ENCODE measurements around the gene AHCYL1.
A peak's percentile ranks its signal among the peaks of the same experiment; 100 is the strongest.
"Not testable (repeated sequence)": the region's sequence is repeated elsewhere in the genome, so short reads cannot be mapped to it uniquely, and the experiment has no call there.

The AHCYL1 gene

DNA sequence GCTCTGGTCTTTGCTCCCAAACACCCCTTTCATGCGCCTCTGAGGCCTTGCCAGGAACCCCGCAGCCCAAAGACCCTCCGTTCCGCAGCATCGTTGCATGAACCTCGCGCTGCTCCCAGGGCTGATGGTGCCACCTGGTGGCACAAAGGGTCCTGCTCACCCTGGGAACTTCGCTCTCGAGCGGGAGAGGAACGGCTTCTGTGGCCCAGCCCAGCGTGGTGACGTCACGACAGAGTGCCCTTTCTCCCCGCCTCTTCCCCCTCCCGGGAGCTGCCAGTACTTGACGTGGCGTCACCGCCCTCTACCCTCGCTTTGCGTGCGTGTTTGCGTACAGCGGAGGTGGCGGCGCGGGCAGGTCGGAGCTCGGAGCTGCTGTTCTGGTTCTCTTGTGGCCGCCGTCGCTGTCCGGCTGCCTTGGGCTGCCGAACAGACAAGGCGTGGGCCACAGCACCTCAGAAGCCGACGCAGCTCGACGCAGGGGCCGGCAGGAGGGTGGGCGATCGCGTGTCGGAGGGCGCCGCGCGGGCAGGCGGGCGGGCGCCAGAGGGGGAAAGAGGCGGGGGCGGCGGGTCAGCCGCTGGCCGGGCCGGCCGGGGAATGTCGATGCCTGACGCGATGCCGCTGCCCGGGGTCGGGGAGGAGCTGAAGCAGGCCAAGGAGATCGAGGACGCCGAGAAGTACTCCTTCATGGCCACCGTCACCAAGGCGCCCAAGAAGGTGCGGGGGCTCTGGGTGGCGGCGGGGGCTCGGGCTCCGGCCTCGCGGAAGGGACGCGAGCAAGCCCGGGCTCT is at the start of gene AHCYL1:
Gene AHCYL1, plus strand, starts transcription at position 310 of the 791 bp plus-strand sequence. Its CDS starts 288 bp downstream, at position 598.
- DNase-seq, result peak; percentile 99

DNA sequence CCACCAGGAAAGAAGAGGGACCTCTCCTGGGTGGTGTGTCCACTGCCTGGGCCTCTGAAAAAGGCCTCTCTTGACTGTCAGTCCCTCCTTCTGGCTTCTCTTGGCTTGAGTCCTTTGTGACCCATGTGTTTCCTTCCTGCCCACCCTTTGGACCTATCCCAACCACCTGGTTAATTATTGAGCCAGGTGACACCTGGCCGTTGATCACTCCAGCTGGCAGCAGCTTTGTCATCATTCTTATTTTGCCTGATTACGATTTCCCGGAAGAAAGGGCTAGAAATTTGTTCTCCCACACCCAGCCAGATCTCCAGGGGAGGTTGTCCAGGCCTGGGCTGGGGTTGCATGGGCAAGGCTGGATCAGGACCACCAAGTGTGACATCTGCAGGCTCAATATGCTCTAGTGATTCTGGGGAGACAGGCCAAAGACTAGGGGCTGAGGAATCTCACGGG is 49.1 kb upstream of the AHCYL1 start:
- DNase-seq, result no peak

DNA sequence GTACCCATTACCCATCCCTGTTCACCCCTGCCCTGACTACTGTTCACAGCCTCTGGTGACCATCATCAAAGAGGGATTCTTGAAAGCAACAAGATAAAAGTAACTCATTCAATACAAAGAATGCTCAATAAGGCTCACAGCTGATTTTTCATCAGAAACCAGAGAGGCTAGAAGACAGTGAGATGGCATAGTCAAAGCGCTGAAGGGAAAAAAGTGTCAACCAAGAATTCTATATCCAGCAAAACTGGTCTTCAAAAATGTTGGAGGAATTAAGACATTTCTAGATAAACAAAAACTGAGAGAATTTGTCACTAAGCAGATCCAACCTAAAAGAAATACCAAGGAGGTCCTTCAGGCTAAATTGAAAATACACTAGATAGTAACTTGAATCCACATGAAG is 46.8 kb upstream of the AHCYL1 start:
- no peak for DNase-seq

DNA sequence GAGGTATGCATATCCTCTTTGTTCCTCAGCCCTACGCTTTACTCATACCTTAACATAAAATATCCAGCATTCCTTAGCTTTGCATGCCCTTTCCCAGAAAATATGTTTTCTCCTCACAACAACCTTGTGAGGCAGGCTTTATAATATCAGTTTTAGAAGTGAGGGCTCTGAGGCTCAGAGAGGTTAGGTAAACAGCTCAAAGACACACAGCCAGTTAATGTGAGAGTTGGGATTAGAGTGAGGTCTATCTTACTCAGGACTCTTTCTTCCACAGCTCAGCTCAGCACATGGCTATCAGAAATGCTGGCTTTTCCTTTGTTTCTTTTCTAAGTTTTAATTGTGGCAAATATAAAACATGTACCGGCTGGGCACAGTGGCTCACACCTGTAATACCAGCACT is 46.0 kb upstream of the AHCYL1 start:
- no peak for DNase-seq

DNA sequence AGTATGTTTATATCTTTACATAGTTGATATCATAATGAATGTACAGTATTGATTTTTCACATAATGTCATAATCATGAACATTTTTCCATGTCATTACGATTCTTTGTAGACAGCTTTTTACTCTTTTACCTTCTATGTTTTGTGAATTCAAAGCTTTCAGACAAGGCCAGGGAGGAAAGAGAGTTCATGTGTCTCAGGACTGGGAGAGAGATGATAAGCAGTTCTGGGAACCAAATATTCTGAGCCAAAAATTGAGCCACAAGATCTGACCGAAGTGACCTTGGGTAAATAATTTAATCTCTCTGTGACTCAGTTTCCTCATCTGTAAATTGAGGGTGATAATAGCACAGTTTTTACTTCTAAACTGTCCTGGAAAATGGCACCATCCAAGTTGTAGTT is 42.1 kb upstream of the AHCYL1 start:
- DNase-seq, result no peak

DNA sequence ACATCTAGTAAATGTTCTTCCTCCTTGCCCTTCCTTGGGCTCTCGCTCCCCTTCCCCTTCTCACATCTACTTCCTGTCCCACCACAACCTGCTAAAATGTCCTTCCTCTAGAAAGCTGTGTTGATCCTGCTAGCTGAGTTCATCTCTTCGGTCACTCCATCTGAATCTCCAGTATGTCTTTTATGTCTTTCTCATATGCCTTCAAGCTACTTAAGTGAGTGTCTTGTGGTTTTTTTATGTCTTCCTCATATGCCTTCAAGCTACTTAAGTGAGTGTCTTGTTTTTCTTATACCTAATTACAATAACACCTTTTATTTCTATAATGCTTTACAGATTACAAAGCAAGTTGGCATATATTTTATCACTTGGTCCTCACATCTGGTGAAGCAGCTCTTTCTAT is 40.0 kb upstream of the AHCYL1 start:
- no peak for DNase-seq

DNA sequence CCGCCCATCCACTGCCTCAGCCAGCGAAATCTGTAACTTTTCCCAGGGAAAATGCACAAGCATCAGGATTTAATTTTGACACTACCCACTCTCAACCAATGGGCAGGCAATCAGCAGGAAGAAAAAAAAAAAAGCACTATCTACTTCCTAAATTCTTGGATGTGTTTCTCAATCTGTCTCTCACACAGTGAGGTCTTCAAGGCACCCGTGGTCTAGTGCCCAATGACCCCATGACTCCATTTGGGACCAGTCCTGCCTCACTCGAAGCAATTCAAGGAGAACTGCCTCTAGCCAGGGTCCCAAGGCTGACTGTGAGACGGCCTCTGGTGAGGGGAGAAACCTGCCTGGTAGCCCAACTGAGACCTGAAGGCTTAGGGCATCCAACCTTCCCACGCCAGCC is 38.1 kb upstream of the AHCYL1 start:
- DNase-seq, result no peak

DNA sequence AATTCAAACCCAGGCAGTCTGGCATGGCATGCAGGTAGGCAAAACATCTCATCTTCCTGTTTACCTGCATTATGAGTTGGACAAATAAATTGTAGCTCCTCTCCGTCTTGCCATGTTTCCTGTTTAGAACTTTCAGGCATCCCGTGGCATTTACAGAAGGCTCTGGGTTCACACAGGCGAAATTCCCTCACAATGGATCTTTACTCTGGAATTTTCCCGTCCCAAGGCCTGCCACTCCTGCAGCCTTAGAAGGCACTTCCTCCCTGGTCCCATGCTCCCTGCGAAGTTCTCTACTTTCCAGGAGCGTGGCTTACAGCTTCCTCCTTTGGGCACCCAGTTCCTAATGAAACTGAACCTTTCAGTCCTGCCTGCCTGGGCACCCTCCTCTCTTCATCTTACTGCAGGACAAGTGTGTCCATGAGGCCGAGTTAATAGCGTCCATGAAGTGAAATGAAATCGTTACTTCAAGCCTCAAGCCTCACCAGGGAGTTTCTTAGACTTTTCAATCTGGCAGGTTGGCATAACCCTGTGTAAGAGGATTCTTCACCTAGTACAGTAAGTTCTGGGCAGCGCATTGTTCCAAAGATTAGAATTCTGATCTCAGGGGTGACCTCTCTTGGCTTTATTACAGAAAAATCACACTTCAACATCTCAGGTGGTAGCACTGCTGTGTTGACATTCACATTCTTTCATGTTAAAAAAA is 36.8 kb upstream of the AHCYL1 start:
- no peak for DNase-seq

DNA sequence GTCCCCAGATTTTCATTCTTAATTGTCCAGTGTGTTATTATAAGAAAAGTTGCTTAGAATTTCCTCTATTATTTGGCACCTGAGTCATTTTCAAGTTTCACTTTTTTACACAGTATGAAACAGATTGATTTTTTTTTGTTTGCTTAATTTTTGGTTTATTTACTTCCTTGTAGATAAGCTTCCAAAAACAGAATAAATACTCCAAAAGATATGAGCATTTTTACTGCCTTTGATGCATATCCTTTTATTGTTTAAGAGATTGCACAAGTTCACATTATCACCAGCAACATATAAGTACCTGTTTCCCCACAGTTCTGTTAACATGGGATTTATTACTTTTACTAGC is 36.3 kb upstream of the AHCYL1 start:
- DNase-seq, result no peak

DNA sequence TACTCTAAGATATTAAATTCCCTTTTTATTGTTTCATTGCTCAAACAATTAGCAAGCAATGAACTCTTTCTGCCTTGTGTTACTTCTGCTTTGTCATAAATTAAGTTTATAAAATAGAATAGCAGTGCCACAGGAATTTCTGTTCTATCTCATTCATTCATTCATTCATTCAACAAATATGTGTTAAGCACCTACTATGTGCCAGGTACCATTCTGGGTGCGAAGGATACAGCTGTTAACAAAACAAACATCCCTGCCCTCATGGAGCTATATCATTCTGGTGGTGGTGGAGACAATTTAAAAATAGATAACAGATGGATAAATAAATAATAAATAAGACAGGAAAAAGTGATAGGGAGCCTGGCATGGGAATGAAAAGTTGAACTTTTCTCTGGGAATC is 34.5 kb upstream of the AHCYL1 start:
- DNase-seq, result no peak

DNA sequence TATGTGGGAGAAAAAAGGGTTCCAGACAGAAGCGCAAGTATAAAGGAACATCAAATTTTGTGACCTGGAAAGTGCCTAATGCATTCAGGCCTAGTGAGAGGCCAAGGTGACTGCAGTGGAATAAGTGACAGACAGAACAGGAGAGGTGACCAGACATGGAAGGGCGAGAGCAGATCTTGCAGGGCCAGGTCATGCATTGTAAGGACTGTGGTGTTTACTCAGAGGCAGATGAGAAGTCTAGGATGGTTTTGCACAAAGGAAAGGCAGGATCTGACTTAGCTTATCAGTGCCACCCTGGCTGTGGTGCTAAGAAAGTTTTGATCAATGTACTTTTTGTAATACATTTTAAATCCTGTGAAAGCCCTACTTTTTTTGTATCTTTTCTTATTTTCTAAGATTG is 34.1 kb upstream of the AHCYL1 start:
- DNase-seq, result no peak

DNA sequence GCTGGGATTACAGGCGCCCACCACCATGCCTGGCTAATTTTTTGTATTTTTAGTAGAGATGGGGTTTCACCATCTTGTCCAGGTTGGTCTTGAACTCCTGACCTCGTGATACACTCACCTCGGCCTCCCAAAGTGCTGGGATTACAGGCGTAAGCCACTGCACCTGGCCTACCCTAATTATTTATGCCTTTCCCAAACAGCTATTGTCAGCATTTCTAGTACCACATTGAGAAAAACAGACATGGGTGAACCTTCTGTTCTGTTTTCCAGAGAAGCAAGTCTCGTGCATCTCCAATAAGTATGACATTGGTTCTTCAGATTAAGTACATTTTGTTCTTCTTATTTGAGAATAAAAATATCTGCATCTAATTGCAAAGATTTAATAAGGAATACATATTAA is 33.1 kb upstream of the AHCYL1 start:
- not testable (repeated sequence) for DNase-seq

DNA sequence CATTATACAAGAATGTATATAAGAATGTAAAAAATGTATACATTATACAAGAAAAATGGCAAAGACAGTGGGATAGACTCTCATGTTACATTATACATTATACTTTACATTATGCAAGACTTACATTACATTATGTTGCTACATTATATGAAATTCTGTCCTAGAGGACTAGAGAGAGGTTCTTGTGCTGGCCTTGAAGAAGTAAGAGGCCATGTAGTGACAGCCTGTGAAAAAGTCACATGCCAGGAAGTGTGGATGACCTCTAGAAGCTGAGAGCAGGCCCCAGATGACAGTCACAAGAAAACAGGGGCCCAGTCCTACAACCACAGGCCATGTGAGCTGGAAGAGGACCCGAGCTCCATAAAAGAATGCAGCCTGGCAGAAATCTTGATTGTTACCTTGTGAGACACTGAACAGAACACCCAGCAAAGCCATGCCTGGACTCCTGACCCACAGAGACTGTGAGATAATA is 30.5 kb upstream of the AHCYL1 start:
- DNase-seq, result no peak

DNA sequence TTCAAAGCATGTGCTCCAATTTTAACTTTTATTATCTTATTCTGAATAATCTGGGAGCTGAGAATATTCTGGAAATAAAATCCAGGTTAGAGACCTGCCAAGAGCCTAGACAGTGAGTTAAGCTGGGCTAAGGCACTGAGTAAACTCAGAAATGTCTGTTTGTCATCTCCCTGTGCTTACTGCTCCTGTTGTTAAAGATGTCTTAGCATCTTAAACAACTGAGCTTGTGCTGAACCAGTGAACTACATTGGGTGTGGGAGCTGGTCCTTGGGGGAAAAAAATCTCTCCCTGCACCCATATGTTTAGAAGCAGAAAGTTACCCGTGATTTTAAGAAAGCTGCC is 25.0 kb upstream of the AHCYL1 start:
- DNase-seq, result no peak

DNA sequence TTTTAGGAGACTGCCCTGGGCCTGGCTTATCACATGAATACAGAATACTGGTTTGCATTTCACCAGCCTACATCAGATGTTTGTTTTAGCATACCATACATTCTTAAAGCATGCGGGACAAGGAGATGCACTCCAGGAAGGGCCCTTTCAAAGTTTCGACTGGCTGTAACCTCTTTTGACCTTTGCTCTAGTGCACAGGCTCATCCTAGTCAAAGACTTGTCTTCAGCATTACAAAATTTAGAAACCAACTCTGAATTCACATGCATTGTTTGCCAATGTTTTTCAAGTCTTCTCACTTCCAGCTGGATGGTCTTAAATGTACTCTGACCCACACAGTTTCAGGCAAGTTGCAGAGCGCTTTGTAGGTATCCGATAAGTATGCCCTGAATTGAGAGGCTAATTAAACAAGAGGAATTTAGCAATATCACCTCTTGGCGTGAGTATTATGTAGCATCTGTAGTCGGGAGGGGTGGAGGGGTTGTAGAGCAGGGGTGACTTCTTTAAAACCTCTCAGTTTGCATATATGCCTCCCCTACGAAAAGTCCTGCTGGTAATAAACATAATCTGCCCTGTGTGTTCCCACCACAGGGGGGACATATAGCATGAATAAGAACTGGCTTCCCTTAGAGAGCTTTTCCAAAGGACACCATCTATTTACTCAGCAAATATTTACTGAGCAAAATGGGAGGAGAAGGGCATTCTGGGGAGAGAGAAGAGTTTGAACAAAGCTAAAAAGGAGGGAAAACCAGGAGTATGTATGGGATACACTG is 24.4 kb upstream of the AHCYL1 start:
- DNase-seq, result no peak

DNA sequence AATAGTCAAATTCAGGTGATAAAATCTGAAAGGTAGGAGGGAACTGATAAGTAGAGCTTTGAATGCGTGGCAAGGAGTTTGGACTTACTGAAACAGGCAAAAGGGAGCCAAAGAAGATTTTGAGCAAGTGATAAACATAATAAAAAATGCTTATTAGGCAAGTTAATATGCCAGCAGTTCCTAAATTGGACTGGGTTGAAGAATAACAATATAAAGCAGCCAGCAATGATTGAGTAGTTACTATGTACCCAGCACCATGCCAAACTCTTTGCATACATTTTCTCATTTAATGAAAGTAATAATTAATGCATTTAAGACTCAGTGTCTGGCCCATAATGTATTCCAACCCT is 23.8 kb upstream of the AHCYL1 start:
- no peak for DNase-seq

DNA sequence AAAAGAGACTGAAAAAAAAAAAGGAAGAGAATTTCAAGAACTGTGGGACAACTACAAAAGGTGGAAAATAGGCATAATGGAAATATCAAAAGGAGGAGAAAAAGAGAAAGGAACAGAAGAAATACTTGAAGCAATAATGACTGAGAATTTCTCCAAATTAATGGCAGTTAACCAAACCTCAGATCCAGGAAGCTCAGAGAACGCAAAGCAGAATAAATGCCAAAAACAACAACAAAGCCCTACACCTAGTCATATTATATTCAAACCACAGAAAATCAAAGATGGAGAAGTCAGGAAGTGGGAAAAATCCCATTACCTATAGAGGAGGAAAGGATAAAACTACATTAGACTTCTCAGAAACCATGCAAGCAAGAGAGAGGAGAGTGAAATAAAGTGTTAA is 20.7 kb upstream of the AHCYL1 start:
- DNase-seq, result no peak

DNA sequence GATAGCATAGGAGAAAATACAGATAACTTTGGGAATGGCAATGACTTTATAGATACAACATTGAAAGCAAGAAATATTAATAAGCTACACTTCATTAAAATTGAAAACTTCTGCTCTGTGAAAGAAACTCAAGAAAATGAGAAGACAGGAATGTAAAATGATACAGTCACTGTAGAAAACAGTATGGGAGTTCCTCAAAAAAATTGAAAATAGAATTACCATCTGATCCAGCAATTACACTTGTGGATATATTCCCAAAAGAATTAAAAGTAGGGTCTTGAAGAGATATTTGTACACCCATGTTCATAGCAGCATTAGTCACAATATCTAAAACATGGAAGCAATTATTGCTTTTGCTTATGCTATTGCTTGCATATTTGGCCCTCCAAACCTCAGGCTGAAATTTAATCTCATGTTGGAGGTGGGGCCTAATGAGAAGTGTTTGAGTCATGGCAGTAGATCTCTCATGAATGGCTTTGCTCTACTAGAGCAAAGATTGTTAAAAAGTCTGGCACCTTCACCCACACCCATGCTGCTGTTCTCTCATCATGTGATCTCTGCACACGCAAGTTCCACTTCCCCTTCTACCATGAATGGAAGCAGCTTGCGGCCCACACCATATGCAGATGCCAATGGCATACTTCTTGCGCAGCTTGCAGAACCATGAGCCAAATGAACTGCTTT is 15.3 kb upstream of the AHCYL1 start:
- no peak for DNase-seq

DNA sequence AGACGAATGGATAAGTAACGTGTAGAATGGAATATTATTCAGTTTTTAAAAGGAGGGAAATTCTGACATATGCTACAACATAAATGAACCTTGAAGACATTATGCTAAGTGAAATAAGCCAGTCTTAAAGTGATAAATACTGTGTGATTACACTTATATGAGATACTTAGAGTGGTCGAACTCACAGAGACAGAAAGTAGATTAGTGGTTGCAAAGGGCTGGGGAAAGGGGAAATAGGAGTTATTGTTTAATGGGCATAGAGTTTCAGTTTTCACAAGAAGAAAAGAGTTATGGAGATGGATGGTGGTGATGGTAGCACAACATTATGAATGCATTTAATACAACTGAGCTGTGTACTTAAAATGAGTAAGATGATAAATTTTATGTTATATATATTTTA is 14.7 kb upstream of the AHCYL1 start:
- no peak for DNase-seq

DNA sequence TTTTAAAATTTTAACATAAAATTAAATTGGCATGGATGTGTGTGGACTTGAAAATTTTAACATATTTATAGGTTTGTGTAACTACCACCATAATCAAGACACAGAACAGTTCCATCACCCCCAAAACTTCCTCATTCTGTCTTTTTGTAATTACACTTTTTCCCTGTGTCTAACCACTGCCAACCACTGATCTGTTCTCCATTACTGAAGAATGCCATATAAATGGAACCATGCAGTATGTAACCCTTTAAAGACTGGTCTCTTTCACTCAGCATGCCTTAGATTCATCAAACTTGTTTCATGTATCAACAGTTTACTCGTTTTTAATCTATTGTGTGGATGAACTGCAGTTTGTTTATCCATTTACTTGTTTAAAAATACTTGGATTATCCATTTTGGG is 13.0 kb upstream of the AHCYL1 start:
- no peak for DNase-seq

DNA sequence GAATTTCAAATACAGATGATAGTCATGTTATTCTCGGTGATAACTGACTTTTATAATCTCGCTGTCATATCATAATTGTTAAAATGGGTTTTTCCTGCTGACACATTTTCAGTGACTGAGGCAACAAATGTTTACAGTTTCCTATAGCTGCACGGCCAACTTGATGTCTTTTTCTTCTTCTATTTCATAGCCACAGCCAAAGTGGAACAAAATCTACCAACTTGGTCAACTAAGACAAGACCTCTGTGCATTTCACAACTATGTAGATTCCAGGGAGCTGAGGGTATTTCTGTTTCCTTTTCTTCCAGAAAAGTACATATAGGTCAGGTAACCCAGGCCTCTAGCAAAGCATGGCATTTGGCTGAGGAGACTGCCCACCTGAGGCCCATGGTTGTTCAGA is 10.4 kb upstream of the AHCYL1 start:
- DNase-seq, result no peak

DNA sequence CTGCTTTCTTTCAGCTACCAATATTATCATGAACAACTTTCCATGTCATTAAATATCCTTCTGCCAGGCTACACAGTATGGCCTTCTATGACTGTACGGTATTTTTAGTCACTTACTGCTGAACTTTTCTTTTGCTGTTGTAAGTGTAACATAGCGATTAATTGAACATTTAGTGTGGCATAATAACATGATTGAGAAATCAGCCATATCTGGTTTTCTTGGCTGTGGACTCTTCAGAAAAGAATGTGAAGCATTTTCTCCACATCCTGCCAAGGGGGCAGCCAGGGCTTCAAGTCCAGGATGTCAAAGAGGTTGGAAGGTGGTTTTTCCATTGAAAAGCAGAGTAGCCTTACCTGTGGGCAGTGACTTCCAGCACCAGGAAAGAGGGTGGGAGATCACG is 8.8 kb upstream of the AHCYL1 start:
- DNase-seq, result no peak

DNA sequence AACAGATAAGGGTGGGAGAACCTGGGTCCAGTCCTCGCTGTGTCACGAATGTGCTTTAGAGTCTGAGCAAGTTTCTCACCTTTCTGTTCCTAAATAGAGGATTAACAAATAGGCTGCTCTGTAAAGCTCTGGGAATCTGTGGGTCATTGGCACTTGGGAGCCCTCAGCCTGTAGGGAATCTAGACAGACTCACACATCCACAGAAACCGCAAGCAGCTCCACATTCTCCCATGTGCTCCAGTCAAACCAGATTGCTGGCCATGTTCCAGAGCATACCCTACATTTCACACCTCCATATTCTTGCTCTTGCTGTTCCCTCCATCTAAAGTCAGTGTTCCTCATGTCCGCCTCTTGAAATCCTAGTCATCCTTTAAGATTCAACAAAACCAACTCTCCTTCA is 7.8 kb upstream of the AHCYL1 start:
- no peak for DNase-seq
